Activated CD8-positive, alpha-beta memory T cell treated with anti-CD3 and anti-CD28 coated beads, Interleukin-2, amount 50 U/mL, for 24 hours (primary cell): ENCODE results near the gene KIAA0825.

ENCODE experiments used
- DNase-seq: peaks from one replicate; pipeline ENCODE4 v3.0.0-alpha.2; 2020; ENCODE audit errors: extremely low read depth

Gene KIAA0825

GRCh38 chr5:94433397-94434163 is 184.8 kb downstream of the KIAA0825 start:
- no peak for DNase-seq

DNA sequence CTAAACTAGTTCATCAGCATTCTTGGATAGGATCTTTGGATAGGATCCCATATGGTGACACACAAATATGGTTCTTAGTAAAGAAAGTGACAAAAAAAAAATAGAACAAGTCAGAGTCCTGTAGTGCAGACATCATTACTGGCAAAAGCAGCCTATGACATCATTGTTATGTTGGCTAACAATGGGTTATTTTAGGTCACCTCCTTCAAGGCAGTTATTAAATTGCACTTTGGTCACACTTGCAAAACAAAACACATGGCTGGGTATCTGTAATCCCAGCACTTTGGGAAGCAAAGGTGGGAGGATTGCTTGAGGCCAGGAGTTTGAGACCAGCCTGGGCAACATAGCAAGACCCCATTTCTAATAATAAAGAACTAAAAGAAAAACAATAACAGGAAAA is 185.9 kb downstream of the KIAA0825 start:
- DNase-seq: no peak

- no peak for DNase-seq
These were observed 186.7 kb downstream of the KIAA0825 start for GRCh38 chr5:94431696-94432095.

- no peak for DNase-seq
These were observed 188.8 kb downstream of the KIAA0825 start for GRCh38 chr5:94429566-94429965.

DNA sequence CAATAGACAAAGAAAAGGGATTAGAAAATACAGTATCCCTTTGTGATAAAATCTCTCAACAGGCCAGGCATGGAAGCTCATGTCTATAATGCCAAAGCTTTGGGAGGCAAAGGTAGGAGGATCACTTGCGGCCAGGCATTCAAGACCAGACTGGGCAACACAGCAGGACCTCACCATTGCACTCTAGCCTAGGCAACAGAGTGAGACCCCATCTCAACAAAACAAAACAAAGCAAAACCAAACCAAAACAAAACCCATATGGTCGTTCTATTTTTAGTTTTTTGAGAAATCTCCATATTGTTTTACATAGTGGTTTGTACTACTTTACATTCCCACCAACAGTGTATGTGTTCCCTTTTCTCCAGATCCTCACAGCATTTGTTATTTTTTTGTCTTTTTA is 193.0 kb downstream of the KIAA0825 start:
- no peak for DNase-seq

DNA sequence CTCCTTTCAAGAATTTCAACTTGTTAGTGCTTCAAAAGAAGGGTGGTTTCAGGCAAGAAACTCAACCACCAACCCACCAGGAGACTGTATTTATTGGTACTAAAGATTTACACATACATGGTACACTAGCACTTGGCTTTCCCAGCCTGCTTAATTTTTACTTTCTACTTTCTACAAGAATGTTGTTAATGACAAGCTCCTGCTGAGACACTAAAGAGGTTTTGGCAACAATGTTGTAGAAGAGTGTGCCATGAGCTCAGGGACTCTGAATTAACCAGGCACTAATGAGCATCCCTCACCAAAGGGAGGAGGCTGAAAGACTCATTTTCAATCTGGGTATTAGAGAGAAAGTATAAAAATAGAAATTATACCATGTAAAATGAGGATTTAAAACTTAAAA is 195.0 kb downstream of the KIAA0825 start:
- DNase-seq: no peak

DNA sequence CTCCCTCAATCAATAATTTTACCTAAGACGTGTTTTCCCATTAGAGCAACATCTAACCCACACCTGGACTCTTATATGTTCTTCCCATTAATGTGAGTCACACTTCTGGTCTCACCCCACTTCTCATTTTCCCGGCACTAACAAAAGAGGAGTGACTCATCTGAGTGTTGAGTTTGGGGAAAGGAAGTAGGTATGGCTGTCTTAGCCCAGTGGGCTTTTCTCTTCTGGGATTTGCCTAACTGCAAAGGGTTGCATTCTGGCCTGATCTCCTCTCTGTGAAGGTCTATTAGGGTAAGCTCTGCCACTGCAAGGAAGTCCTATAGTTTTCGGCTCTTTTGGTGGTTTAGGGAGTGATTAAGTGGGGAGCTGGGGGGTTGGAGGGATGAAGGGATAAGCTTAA is 195.6 kb downstream of the KIAA0825 start:
- no peak for DNase-seq

GRCh38 chr5:94420885-94421284 is 197.5 kb downstream of the KIAA0825 start:
- DNase-seq: no peak

DNA sequence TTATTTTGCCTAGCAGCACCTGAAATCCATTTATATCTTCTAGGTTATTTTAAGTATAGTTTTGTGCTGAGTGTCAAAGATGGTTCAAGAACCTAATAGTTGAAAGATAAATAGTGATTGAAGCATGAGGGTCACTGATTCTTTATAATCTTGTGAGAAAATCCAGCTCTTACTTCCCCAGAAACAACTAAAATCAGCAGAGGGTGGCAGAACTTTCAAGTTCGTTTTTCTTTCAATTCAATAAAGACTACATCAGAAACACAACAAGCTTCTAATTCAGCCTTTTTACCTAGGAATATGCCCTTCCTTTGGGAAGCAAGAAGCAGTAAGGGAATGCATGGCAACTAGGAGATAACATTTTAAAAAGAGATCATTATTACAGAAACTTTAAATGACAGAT is 202.6 kb downstream of the KIAA0825 start:
- DNase-seq: no peak

GRCh38 chr5:94409440-94409839 is 209.0 kb downstream of the KIAA0825 start:
- no peak for DNase-seq

GRCh38 chr5:94407023-94407422 is 211.4 kb downstream of the KIAA0825 start:
- no peak for DNase-seq

DNA sequence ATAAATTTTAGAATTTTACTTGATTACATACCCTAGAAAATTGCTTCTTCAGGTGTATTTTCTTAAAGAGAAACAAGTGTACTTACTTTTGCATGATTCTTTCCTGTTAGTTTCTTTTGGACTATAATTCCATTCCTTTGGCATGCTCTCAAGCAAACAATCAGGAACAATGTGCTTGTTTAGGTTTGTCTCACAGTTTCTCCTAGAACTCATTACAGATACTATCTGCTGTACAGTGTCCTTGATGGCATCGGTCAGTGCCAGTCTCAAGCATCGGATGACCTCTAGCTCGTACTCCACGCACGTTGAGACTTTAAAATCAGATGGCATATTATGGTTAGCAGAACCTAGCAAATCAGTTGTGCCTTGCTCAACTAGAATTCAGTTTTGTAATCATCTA is 214.9 kb downstream of the KIAA0825 start:
- DNase-seq: no peak

DNA sequence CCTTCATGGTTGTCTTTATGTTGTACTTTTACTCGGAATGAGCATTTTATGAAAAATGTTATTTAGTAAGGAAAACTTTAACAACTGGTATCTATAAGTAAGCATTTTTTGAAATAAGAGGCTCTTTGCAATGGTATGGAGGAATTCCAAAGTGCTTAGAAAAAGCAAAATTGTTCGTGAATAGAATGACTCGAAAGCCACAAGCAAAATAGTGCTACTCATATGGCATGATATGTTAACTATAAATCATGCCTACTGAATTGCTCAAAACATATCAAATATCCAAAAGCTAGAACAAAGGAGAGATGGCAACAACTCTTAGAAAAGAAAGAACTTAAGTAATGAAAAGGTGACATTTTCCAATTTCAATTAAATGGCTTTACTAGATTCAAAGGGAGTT is 216.3 kb downstream of the KIAA0825 start:
- DNase-seq: no peak

- no peak for DNase-seq
These were observed 220.9 kb downstream of the KIAA0825 start for GRCh38 chr5:94397508-94397907.

DNA sequence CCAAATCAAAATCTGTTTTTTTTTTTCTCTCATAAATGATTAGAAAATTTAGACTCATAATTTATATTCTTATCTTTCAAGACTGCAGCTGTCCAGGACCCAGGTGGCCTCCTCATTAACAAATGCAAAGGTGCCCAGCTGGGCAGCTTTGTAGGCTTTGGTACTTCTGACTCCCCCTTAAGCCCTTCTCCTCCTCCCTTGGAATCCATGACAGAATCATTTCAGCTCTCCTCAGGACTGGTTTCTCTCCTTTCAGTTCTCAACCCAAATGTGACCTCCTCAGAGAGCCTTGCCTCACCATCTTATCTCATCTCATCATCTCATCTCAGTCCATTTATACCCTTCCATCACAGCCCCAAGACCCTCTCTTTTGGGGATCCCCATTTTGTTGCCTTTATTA is 221.7 kb downstream of the KIAA0825 start:
- DNase-seq: no peak

GRCh38 chr5:94395468-94395867 is 222.9 kb downstream of the KIAA0825 start:
- no peak for DNase-seq

DNA sequence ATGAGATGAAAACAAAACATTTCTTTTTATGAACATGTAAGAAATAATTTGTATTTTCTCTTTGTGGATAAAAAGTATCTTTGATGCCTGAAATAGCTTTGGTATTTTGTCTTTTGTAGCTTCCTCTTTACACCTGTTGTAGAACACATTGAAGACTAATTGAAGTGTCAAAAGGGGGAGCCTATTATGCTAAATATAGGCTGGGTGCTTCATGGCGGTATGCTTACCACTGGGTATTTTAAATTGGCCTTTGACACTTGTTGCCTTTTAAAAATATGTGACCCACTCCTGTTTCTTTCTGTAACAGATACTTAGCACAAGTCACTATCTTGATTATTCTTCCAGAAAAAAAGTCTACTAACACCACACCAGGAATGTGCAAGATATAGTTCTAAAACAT is 226.4 kb downstream of the KIAA0825 start:
- no peak for DNase-seq

GRCh38 chr5:94389515-94389899 is 228.9 kb downstream of the KIAA0825 start:
- no peak for DNase-seq

DNA sequence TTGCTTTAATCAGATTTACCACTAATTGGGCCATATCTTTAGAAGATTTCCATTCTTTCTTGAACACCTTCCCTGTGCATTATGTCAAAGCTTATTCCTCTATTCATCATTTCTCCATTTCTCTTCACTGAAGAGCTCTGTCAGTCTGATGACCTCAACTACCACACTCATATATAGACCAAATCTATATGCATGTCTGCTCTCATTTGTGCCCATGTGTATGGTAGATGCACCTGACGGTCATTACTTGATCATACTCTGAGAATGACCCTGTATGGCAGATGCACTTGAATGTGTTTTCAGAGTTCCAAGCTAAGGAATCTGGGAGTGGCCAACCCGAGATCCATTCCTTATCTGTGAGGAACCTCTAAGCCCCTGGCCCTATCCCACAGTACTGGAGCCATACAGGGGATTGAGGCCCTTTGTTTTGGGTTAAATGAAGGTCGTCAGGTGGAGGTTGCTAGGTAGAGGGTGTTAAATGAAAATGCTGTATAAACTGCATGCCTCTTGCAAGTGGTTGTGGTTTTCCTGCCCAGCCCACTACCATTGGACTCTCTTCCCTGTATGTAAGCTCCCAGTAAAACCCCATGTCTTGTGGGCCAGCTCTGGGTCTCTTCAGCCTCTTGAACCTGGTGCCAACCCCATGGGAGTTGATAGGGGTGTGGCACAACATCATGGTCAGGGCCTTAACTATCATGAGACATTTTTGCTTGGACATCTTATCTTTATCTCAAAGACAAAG is 229.5 kb downstream of the KIAA0825 start:
- no peak for DNase-seq

DNA sequence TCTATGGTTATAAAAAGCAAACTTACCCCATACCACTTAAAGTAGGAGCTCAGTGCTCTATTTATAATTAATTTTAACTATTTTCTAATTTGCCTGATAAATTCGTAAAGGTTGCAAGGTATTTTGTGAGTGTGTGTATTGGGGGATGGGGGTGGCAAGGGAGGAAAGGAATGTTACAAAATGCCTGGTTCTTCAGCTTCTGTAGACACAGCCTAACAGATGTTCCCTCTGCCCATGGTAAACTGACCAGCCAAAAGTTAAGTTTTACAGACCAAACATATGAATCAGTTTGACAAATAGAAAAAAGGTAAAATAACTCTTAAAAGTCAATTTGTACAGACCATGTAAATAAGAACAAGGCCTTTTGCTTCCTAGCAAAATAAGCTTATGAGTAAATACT is 232.6 kb downstream of the KIAA0825 start:
- DNase-seq: no peak

DNA sequence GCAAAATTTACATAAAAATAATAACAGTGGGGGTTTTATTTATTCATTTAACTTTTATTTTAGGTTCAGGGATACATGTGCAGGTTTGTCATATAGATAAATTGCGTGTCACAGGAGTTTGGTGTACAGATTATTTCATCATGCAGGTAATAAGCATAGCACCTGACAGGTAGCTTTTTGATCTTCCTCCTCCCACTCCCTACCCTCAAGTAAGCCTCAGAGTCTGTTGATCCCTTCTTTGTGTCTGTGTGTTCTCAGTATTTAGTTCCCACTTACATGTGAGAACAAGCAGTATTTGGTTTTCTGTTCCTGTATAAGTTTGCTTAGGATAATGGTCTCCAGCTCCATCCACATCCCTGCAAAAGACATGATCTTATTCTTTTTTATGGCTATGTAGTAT is 240.3 kb downstream of the KIAA0825 start:
- DNase-seq: no peak

- no peak for DNase-seq
These were observed 241.6 kb downstream of the KIAA0825 start for GRCh38 chr5:94376672-94377345.

- DNase-seq: no peak
These were observed 242.6 kb downstream of the KIAA0825 start for GRCh38 chr5:94375801-94376200.
